ENCODE measurements around the gene SLC6A18.

Gene SLC6A18

DNA sequence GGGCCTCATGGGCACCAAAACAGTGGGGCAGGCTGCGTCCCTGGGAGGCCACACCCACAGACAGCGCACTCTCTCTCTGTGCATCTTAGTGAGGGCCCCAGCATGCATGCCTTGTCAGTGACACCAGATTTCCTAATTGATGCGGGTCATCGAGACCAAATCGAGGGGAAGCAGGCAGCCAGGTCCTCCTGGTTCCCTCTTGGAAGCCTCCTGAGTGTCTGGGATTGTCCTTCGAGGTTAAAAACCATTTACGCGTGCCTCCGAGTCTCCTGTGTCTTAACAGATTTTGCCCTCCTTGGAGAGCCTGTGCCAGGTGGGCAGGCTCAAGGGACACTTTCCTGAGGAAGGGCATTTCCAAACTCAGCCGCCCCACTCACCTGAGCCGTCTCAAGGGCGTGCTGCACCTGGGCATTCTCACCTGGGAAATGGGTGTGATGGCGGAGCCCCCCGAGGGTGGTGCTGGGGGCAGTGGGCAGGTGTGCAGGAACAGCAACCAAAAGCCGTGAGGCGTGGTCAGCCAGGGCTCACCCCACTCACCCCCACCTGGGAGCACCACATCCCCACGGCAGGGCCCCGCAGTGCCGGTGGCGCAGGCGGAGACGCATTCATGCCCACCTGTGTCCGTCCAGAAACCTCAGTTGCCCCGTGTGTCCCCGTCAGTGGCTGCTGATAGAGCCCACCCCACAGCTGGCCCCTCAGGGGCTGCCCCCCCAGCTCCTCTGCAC, 21.1 kb upstream of the SLC6A18 start:
- no peak for DNase-seq

GRCh38 chr5:1204693-1205242, 20.4 kb upstream of the SLC6A18 start:
- no peak for DNase-seq

- DNase-seq = no peak
Measured at GRCh38 chr5:1205255-1206180, 19.7 kb upstream of the SLC6A18 start.

GRCh38 chr5:1206521-1207412, 18.4 kb upstream of the SLC6A18 start:
- no peak for DNase-seq

GRCh38 chr5:1207555-1207954, 17.6 kb upstream of the SLC6A18 start:
- DNase-seq = no peak

GRCh38 chr5:1208221-1208742, 16.9 kb upstream of the SLC6A18 start:
- DNase-seq = no peak

DNA sequence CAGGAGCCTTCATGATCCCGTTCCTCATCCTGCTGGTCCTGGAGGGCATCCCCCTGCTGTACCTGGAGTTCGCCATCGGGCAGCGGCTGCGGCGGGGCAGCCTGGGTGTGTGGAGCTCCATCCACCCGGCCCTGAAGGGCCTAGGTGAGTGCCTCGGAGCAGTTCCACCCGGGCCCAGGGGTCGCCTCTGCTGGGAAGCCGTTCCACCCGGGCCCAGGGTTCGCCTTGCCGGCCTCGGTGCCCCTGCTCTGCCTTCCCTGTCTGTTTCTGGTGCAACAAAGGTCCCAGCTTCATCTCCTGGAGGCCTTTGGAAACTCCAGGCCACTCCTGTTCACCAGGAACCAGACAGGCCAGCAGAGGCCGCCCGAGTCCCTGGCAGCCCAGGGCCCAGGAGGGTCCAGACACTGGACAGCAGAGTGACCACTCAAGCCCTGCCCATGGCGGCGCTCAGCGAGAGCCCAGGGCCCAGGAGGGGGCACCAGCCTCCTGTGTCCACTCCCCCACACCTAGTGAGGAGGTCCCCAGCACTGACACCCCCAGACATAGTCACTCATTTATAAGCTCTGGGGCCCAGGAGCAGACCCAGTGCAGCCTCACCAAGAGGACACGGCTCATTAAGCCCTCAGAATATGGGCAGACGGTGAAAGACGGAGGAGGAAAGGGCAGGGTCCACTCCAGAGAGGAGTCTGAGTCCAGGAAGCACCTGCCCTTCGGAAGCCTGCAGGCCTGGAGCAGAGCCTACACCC, 16.3 kb upstream of the SLC6A18 start:
- no peak for DNase-seq

DNA sequence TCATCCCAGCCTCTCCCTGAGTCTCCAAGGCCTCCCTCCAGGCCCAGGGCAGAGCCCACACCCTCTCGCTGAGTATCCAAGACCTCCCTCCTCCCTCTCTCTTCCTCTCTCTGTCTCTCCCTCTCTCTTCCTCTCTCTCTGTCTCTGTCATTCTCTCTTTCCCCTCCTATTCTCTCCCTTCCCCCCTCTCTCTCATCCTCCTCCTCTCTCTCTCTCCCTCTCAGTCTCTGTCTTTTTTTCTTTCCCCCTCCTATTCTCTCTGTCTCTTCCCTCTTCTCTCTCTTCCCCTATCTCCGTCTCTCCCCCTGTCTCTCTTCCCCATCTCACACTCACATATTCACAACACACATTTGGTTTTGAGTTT, 15.7 kb upstream of the SLC6A18 start:
- DNase-seq = no peak

- DNase-seq = no peak
Measured at GRCh38 chr5:1209896-1210776, 15.0 kb upstream of the SLC6A18 start.

DNA sequence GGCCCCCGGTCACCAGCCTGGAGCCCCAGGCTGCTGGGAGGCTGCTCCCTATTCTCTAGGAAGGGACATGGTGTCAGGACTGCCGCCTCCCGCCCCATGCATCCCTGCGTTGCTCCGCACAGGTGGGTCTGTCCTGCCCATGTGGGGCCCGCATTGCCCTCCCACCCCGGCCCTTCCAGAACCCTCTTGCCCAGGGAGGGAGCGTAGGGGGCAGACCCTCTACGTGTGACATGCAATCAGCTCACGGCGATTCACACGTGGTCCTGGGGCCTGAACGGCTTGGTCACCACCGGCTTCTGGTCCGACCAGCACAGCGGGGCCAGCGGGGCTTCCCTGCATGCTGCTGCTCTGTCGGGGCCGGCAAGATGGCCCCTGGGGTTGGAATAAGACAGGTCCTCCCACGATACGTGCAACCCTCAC, 14.3 kb upstream of the SLC6A18 start:
- DNase-seq = no peak

DNA sequence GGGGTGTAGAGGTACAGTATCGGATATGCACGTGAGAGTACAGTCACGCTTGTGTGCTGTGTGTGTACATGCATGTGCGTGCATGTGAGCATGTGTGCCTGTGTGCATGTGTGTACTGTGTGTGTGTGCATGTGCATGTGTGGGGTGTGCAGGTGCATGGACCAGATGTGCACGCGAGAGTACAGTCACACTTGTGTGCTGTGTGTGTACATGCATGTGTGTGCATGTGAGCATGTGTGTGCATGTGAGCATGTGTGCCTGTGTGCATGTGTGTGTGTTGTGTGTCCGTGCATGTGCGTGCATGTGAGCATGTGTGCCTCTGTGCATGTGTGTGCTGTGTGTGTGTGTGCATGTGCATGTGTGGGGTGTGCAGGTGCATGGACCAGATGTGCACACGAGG, 13.5 kb upstream of the SLC6A18 start:
- DNase-seq = no peak

- DNase-seq = no peak
Measured at GRCh38 chr5:1212271-1212670, 12.9 kb upstream of the SLC6A18 start.

GRCh38 chr5:1212881-1213280, 12.3 kb upstream of the SLC6A18 start:
- DNase-seq = no peak

DNA sequence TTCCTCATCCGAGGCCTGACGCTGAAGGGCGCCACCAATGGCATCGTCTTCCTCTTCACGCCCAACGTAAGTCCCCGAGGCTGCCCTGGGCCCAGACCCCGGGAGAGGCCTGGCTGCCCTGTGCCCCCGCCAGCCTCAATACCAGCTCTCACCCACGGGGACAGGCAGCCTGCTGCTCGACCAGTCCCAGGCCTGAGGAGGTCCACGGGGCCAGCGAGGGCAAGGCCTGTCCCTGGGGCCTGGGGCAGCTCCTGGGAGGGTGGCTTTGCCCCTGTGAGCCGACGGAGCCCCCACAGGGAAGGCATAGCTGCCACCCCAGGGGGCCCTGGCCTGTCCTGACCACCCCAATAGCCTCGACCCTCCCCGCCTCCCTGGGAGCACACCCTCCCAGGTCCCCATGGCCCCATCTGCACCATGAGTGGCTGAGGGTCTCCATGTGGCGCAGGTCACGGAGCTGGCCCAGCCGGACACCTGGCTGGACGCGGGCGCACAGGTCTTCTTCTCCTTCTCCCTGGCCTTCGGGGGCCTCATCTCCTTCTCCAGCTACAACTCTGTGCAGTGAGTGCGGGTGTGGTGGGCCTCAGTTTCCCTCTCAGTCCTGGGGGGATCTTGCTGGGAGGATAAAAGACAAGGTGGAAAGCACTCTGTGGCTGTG, 11.5 kb upstream of the SLC6A18 start:
- DNase-seq = no peak

GRCh38 chr5:1214163-1214935, 10.8 kb upstream of the SLC6A18 start:
- DNase-seq = no peak

- DNase-seq = no peak
Measured at GRCh38 chr5:1214936-1215220, 10.3 kb upstream of the SLC6A18 start.

- DNase-seq = no peak
Measured at GRCh38 chr5:1215320-1216096, 9.7 kb upstream of the SLC6A18 start.

DNA sequence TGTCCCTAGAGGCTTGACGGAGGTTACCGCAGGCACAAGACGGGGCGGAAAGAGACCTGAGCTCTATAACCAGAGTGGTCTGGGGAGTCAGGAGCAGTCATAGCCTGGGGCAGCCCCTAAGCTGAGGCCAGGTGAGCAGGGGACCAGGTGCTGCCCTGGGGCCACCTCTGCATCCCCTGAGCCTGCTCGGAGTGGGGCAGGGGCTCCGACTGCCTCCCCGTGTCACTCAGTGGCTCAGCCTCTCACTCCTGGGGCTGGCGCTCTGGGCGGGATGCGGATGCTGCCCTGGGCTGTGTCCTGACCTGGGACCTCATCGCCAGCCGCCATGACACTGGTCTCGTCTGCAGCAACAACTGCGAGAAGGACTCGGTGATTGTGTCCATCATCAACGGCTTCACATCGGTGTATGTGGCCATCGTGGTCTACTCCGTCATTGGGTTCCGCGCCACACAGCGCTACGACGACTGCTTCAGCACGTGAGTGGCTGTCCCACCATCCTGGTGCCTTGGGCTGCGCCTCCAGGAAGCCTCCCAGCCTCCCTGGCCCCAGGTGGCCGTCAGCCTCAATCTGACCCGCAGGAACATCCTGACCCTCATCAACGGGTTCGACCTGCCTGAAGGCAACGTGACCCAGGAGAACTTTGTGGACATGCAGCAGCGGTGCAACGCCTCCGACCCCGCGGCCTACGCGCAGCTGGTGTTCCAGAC, 8.8 kb upstream of the SLC6A18 start:
- no peak for DNase-seq

Data from activated CD4-positive, alpha-beta T cell treated with anti-CD3 and anti-CD28 coated beads, Interleukin-2, amount 50 U/mL, for 16 hours (primary cell).